ENCODE results near the gene TRPC6.

- TF ChIP-seq CTCF (IDR thresholded peaks at IDR 0.05) (no peak), POLR2AphosphoS5 (IDR thresholded peaks at IDR 0.05) (no peak)
These were observed 72.7 kb downstream of the TRPC6 start for GRCh38 chr11:101511065-101511464.
